K562 (cell line): ENCODE data around the gene UTS2R. TPM values are rescaled to one million over a fixed set of nuclear protein-coding genes. Genes with fewer than 3 reads are reported as not detected.

Source experiments
- CBFA2T2 ChIP-seq: fragments of 450-650 bp; conservative IDR thresholded peaks from 2 replicates; pipeline ENCODE4 v1.6.1; 2017; ENCODE audit warnings: mild to moderate bottlenecking
- CREBBP ChIP-seq: IDR thresholded peaks from one replicate; pipeline ENCODE4 v1.6.1; 2012; ENCODE audit warnings: low read depth, mild to moderate bottlenecking, control low read depth, inconsistent platforms, low read length
- ELF1 ChIP-seq: fragments of 200-800 bp; sonication (Bioruptor generic); IDR thresholded peaks from 2 replicates; pipeline ENCODE4 v1.6.1; 2016; ENCODE audit warnings: missing genetic modification characterization, missing compliant biosample characterization
- GABPA ChIP-seq: fragments of 200-800 bp; sonication (Bioruptor generic); conservative IDR thresholded peaks from 2 replicates; pipeline ENCODE4 v1.6.1; 2016; ENCODE audit warnings: low read depth, missing genetic modification characterization, missing compliant biosample characterization
- KDM1A ChIP-seq, 2 experiments: fragments of 450-650 bp; IDR thresholded peaks; 2 replicates each; pipeline ENCODE4 v1.6.1; 2016; ENCODE audit warnings: mild to moderate bottlenecking in 2 of 2
- LCOR ChIP-seq: sonication (generic); formaldehyde crosslinking; IDR thresholded peaks from 2 replicates; pipeline ENCODE4 v1.8.0; 2022; ENCODE audit warnings: mild to moderate bottlenecking, missing genetic modification reagents
- NCOA1 ChIP-seq: fragments of 450-650 bp; IDR thresholded peaks from 2 replicates; pipeline ENCODE4 v1.6.1; 2016; ENCODE audit warnings: low read depth
- RBM34 ChIP-seq: fragments of 200-400 bp; formaldehyde crosslinking; IDR thresholded peaks from 2 replicates; pipeline ENCODE4 v1.6.1; 2018; ENCODE audit warnings: low read length, borderline replicate concordance; ENCODE audit not compliant: insufficient read depth
- SUPT5H ChIP-seq: fragments of 450-650 bp; IDR thresholded peaks from 2 replicates; pipeline ENCODE4 v1.6.1; 2016
- TAL1 ChIP-seq: fragments of 450-650 bp; IDR thresholded peaks from 2 replicates; pipeline ENCODE4 v1.6.1; 2016; ENCODE audit warnings: mild to moderate bottlenecking
- THRAP3 ChIP-seq: fragments of 450-650 bp; IDR thresholded peaks from 2 replicates; pipeline ENCODE4 v1.6.1; 2016; ENCODE audit warnings: mild to moderate bottlenecking, inconsistent platforms, borderline replicate concordance
- ZNF124 ChIP-seq: sonication (generic); formaldehyde crosslinking; IDR thresholded peaks from 2 replicates; pipeline ENCODE4 v1.8.1; 2022; ENCODE audit warnings: missing genetic modification reagents
- ZNF589 ChIP-seq: fragments of 200-800 bp; sonication (Bioruptor generic); IDR thresholded peaks from 2 replicates; pipeline ENCODE4 v1.6.1; 2016; ENCODE audit warnings: low read depth, missing genetic modification characterization, missing compliant biosample characterization
- polyA plus RNA-seq, 8 experiments: library from polyadenylated mRNA; depleted of rRNA in 4 of 8; stranded (reverse) in 5 of 8; unstranded in 3 of 8; fragments of >200 nt; fragmentation: Nextera tagmentation in 2 of 8; fragmentation: Illumina TruSeq in 1 of 8; extraction: Ambion mirVana in 2 of 8; extraction: Trizol in 1 of 8; gene quantifications; 2 replicates each; pipeline versions ENCODE4 v1.2.1 to v1.2.3, GENCODE V29; 2011 to 2014; ENCODE audit warnings: inconsistent platforms in 1 of 8, missing spikeins in 1 of 8
- total RNA-seq, 7 experiments: library from RNA; depleted of rRNA in 6 of 7; stranded (reverse); fragments of >200 nt in 6 of 7; fragmentation: Illumina TruSeq in 2 of 7; extraction: Trizol in 2 of 7; gene quantifications; 2 replicates each; pipeline versions ENCODE4 v1.2.1 to v1.2.3, GENCODE V29; 2011 to 2021; ENCODE audit warnings: low replicate concordance in 1 of 7
- TF ChIP-seq, protein P1 (sequence below): fragments of 450-650 bp; IDR thresholded peaks from 2 replicates; pipeline ENCODE4 v1.6.1; 2016; ENCODE audit warnings: low read depth
- TF ChIP-seq, protein P2 (sequence below): IDR thresholded peaks from 2 replicates; pipeline ENCODE4 v1.6.1; 2011; ENCODE audit not compliant: insufficient read length; ENCODE audit errors: extremely low read depth
- TF ChIP-seq, protein P3 (sequence below): fragments of 450-650 bp; IDR thresholded peaks from 2 replicates; pipeline ENCODE4 v1.6.1; 2018; ENCODE audit not compliant: partially characterized antibody

UTS2R gene
- total and polyA plus RNA-seq, 9 of the 15 experiments (the other 6 are each of a cell fraction or from before 2014, with no cell fraction given): 0.22 TPM; not detected in 8

DNA sequence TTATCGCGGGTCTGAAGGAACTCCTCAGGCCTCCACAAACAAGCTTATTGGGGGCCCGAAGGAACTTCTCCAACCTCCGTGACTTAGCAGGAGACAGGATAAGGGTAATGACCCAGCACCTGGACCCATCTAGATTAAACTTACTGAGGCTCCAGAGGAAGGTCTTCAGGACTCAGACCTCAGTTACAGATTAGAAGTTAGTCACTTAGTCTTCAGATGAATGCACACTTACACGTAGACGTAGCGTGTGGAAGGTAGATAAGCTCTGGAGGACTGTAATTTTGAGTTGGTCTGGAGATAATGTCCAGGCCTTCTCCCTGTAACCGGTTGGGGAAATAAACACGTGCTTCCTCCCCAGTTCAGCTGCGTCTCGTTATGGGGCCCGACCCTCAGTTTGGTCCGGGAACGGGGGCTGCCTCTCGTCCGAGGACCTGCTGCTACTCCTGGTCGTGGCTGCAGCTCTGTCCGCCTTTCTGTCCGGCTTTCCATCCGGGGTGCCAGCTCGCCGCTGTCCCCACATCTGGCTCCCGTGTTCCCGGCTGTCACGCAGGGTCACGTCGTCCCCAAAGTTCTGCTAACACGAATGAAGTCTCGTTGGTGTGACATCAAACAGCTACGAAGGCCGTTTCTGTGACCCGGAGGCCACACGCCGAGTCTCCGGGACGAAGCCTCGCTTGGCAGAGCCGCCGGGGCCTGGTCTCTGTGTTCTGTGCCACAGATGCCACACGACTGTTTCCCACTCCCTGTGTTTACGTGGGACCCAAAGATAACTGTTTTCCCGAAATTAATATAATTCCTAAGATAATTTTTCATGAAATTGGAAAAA is 26.2 kb upstream of the UTS2R start (continued):
- TF ChIP-seq, protein P1, sequence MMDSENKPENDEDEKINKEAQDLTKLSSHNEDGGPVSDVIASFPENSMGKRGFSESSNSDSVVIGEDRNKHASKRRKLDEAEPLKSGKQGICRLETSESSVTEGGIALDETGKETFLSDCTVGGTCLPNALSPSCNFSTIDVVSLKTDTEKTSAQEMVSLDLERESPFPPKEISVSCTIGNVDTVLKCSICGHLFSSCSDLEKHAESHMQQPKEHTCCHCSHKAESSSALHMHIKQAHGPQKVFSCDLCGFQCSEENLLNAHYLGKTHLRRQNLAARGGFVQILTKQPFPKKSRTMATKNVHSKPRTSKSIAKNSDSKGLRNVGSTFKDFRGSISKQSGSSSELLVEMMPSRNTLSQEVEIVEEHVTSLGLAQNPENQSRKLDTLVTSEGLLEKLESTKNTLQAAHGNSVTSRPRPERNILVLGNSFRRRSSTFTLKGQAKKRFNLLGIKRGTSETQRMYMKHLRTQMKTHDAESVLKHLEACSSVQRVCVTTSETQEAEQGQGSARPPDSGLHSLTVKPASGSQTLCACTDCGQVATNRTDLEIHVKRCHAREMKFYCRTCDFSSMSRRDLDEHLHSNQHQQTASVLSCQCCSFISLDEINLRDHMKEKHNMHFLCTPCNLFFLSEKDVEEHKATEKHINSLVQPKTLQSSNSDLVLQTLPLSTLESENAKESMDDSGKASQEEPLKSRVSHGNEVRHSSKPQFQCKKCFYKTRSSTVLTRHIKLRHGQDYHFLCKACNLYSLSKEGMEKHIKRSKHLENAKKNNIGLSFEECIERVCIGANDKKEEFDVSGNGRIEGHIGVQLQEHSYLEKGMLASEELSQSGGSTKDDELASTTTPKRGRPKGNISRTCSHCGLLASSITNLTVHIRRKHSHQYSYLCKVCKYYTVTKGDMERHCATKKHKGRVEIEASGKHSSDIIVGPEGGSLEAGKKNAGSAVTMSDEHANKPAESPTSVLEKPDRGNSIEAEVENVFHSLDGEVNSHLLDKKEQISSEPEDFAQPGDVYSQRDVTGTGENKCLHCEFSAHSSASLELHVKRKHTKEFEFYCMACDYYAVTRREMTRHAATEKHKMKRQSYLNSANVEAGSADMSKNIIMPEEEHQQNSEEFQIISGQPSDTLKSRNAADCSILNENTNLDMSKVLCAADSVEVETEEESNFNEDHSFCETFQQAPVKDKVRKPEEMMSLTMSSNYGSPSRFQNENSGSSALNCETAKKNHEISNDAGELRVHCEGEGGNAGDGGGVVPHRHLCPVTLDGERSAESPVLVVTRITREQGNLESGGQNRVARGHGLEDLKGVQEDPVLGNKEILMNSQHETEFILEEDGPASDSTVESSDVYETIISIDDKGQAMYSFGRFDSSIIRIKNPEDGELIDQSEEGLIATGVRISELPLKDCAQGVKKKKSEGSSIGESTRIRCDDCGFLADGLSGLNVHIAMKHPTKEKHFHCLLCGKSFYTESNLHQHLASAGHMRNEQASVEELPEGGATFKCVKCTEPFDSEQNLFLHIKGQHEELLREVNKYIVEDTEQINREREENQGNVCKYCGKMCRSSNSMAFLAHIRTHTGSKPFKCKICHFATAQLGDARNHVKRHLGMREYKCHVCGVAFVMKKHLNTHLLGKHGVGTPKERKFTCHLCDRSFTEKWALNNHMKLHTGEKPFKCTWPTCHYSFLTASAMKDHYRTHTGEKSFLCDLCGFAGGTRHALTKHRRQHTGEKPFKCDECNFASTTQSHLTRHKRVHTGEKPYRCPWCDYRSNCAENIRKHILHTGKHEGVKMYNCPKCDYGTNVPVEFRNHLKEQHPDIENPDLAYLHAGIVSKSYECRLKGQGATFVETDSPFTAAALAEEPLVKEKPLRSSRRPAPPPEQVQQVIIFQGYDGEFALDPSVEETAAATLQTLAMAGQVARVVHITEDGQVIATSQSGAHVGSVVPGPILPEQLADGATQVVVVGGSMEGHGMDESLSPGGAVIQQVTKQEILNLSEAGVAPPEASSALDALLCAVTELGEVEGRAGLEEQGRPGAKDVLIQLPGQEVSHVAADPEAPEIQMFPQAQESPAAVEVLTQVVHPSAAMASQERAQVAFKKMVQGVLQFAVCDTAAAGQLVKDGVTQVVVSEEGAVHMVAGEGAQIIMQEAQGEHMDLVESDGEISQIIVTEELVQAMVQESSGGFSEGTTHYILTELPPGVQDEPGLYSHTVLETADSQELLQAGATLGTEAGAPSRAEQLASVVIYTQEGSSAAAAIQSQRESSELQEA: no peak
- no peak for TF ChIP-seq ELF1 (tag)
- TF ChIP-seq TAL1: peak; percentile 97
- peak; percentile 98 for TF ChIP-seq CBFA2T2
- TF ChIP-seq GABPA (tag): peak; percentile 30; the same call in 1 of the 2 replicates
- TF ChIP-seq KDM1A (IDR thresholded peaks at IDR 0.05): peak; percentile 79 to 90
- TF ChIP-seq ZNF589 (CRISPR knock-in tag): peak; percentile 94
- no peak for TF ChIP-seq SUPT5H
- TF ChIP-seq, protein P2, sequence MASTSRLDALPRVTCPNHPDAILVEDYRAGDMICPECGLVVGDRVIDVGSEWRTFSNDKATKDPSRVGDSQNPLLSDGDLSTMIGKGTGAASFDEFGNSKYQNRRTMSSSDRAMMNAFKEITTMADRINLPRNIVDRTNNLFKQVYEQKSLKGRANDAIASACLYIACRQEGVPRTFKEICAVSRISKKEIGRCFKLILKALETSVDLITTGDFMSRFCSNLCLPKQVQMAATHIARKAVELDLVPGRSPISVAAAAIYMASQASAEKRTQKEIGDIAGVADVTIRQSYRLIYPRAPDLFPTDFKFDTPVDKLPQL: no peak
- no peak for TF ChIP-seq THRAP3
- TF ChIP-seq LCOR (CRISPR knock-in tag): no peak; the same call in 1 of the 2 replicates
- TF ChIP-seq CREBBP: no peak
- no peak for TF ChIP-seq ZNF124 (CRISPR knock-in tag)
- TF ChIP-seq NCOA1: peak; percentile 86
- TF ChIP-seq, protein P3, sequence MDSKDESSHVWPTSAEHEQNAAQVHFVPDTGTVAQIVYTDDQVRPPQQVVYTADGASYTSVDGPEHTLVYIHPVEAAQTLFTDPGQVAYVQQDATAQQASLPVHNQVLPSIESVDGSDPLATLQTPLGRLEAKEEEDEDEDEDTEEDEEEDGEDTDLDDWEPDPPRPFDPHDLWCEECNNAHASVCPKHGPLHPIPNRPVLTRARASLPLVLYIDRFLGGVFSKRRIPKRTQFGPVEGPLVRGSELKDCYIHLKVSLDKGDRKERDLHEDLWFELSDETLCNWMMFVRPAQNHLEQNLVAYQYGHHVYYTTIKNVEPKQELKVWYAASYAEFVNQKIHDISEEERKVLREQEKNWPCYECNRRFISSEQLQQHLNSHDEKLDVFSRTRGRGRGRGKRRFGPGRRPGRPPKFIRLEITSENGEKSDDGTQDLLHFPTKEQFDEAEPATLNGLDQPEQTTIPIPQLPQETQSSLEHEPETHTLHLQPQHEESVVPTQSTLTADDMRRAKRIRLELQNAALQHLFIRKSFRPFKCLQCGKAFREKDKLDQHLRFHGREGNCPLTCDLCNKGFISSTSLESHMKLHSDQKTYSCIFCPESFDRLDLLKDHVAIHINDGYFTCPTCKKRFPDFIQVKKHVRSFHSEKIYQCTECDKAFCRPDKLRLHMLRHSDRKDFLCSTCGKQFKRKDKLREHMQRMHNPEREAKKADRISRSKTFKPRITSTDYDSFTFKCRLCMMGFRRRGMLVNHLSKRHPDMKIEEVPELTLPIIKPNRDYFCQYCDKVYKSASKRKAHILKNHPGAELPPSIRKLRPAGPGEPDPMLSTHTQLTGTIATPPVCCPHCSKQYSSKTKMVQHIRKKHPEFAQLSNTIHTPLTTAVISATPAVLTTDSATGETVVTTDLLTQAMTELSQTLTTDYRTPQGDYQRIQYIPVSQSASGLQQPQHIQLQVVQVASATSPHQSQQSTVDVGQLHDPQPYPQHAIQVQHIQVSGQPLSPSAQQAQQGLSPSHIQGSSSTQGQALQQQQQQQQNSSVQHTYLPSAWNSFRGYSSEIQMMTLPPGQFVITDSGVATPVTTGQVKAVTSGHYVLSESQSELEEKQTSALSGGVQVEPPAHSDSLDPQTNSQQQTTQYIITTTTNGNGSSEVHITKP: no peak
- TF ChIP-seq RBM34: no peak
